K562 (cell line): ENCODE data around the gene UQCRC1. TPM values are rescaled to one million over a fixed set of nuclear protein-coding genes. Genes with fewer than 3 reads are reported as not detected.

Experiments
- ATAC-seq: fragments of 200-7000 bp; cut with Tn5 transposase; 3 replicates; pipeline ENCODE4 v1.9.1; 2020; ENCODE audit warnings: moderate library complexity
- BruUV-seq: library from RNA; stranded (reverse); fragments of 400-500 nt; replicated peaks from 2 replicates; lab custom pipeline; 2021; lab: Mats Ljungman, UMichigan
- CTCF ChIA-PET: fragments of 300-600 bp; formaldehyde crosslinking; extraction: SDS; loops from one replicate; lab custom pipeline; 2021; ENCODE audit warnings: low intra/inter-chr PET ratio; lab: Yijun Ruan, JAX
- POLR2A ChIA-PET: fragments of 300-600, 350-650 bp; sonication (Branson Sonifier 250); formaldehyde crosslinking; extraction: SDS; loops from one replicate; lab custom pipeline; 2021; ENCODE audit warnings: antibody characterized with exemption, inconsistent platforms; lab: Yijun Ruan, JAX
- DNase-seq, 4 experiments: peaks; one replicate each; pipeline versions ENCODE4 v3.0.0 to v3.0.0-alpha.2; 2011 to 2018; ENCODE audit warnings: low spot score in 3 of 4, mixed read lengths in 3 of 4; ENCODE audit errors: extremely low read depth in 1 of 4
- FAIRE-seq: peaks from 2 replicates; lab custom pipeline; 2011; peaks lifted over from hg19 to GRCh38; lab: Jason Lieb, UNC
- H2AFZ ChIP-seq: 2 replicates; pipeline ENCODE4 v1.6.0; 2011; ENCODE audit warnings: low read depth, low read length, control low read depth, inconsistent platforms
- H3K27ac ChIP-seq: fragments of 200-600 bp; 3 replicates; pipeline ENCODE4 v1.8.0; 2011; ENCODE audit warnings: low read depth, mild to moderate bottlenecking, control low read depth, inconsistent platforms, low read length, moderate library complexity, mixed read lengths; ENCODE audit errors: extremely low read depth
- H3K27me3 ChIP-seq, 2 experiments: fragments of 300-600 bp in 1 of 2; 2 replicates in 1 of 2; 3 replicates in 1 of 2; pipeline versions ENCODE4 v1.6.0 to v1.8.0; 2011; ENCODE audit warnings: inconsistent platforms in 2 of 2, low read length in 2 of 2, mild to moderate bottlenecking in 1 of 2, mixed read lengths in 1 of 2, moderate library complexity in 1 of 2; ENCODE audit not compliant: control insufficient read depth in 2 of 2, insufficient read depth in 2 of 2
- H3K36me3 ChIP-seq: fragments of 300-600 bp; 3 replicates; pipeline ENCODE4 v1.8.0; 2011; ENCODE audit warnings: mild to moderate bottlenecking, low read length, inconsistent platforms; ENCODE audit not compliant: control insufficient read depth, insufficient read depth
- H3K4me1 ChIP-seq, 2 experiments: fragments of 200-600 bp in 1 of 2; replicated peaks in 1 of 2; 2 replicates in 1 of 2; 3 replicates in 1 of 2; pipeline versions ENCODE4 v1.5.1 to v1.8.0; 2011; ENCODE audit warnings: inconsistent platforms in 2 of 2, low read length in 2 of 2, mild to moderate bottlenecking in 1 of 2, mixed read lengths in 1 of 2, moderate library complexity in 1 of 2; ENCODE audit not compliant: control insufficient read depth in 2 of 2, insufficient read depth in 2 of 2
- H3K4me2 ChIP-seq: 2 replicates; pipeline ENCODE4 v1.6.1; 2011; ENCODE audit warnings: low read length, control low read depth, inconsistent platforms, mixed read lengths; ENCODE audit not compliant: insufficient read depth
- H3K4me3 ChIP-seq: fragments of 200-600 bp; sonication (generic), shearing (Covaris generic); 2 replicates; pipeline ENCODE4 v1.5.1; 2016; ENCODE audit warnings: control low read depth, inconsistent platforms
- H3K79me2 ChIP-seq: fragments of 200-600 bp; 3 replicates; pipeline ENCODE4 v1.8.0; 2011; ENCODE audit warnings: low read length, inconsistent platforms; ENCODE audit not compliant: control insufficient read depth, insufficient read depth
- H3K9ac ChIP-seq, 2 experiments: 2 replicates each; pipeline versions ENCODE4 v1.6.0 to v1.6.1; 2011; ENCODE audit warnings: low read depth in 2 of 2, low read length in 2 of 2, control low read depth in 1 of 2, inconsistent platforms in 1 of 2, mild to moderate bottlenecking in 1 of 2, mixed read lengths in 1 of 2; ENCODE audit not compliant: insufficient read depth in 1 of 2
- H3K9me1 ChIP-seq: one replicate; pipeline ENCODE4 v1.6.0; 2011; ENCODE audit warnings: inconsistent platforms, mild to moderate bottlenecking, low read length, moderate library complexity; ENCODE audit not compliant: control insufficient read depth, insufficient read depth
- H3K9me3 ChIP-seq: replicated peaks from 2 replicates; pipeline ENCODE4 v1.5.1; 2011; ENCODE audit warnings: low read depth, low read length, inconsistent platforms; ENCODE audit not compliant: control insufficient read depth, insufficient read depth
- H4K20me1 ChIP-seq: replicated peaks from 2 replicates; pipeline ENCODE4 v1.6.1; 2011; ENCODE audit warnings: low read length, inconsistent platforms, mixed read lengths; ENCODE audit not compliant: control insufficient read depth, insufficient read depth
- ELK1 ChIP-seq: sonication (generic); formaldehyde crosslinking; IDR thresholded peaks from 2 replicates; pipeline ENCODE4 v1.8.1; 2022; ENCODE audit warnings: missing genetic modification reagents
- ETV1 ChIP-seq: fragments of 450-650 bp; conservative IDR thresholded peaks from 2 replicates; pipeline ENCODE4 v1.6.1; 2016; ENCODE audit warnings: missing genetic modification characterization, control low read depth, low read depth, missing compliant biosample characterization
- KLF16 ChIP-seq: IDR thresholded peaks from 2 replicates; pipeline ENCODE4 v1.6.1; 2016; ENCODE audit warnings: antibody characterized with exemption
- MEIS2 ChIP-seq: fragments of 450-650 bp; IDR thresholded peaks from 2 replicates; pipeline ENCODE4 v1.6.1; 2014; ENCODE audit warnings: mild to moderate bottlenecking; ENCODE audit not compliant: partially characterized antibody
- NUFIP1 ChIP-seq: fragments of 450-650 bp; IDR thresholded peaks from 2 replicates; pipeline ENCODE4 v1.6.1; 2018; ENCODE audit not compliant: partially characterized antibody
- POLR3A ChIP-seq: IDR thresholded peaks from 2 replicates; pipeline ENCODE4 v1.6.1; 2011; ENCODE audit warnings: borderline replicate concordance, mild to moderate bottlenecking, moderate library complexity; ENCODE audit not compliant: insufficient read length, insufficient read depth; ENCODE audit errors: extremely low read depth
- POLR3G ChIP-seq: IDR thresholded peaks from 2 replicates; pipeline ENCODE4 v1.6.1; 2011; ENCODE audit not compliant: insufficient read length, insufficient replicate concordance; ENCODE audit errors: extremely low read depth
- SMARCE1 ChIP-seq: fragments of 450-650 bp; IDR thresholded peaks from 2 replicates; pipeline ENCODE4 v1.7.1; 2016; ENCODE audit warnings: mild to moderate bottlenecking
- SRSF9 ChIP-seq: fragments of 200-400 bp; formaldehyde crosslinking; IDR thresholded peaks from 2 replicates; pipeline ENCODE4 v1.6.1; 2017; ENCODE audit warnings: low read depth, low read length, borderline replicate concordance
- STAT5A ChIP-seq: IDR thresholded peaks from 2 replicates; pipeline ENCODE4 v1.6.1; 2012; ENCODE audit warnings: low read length, inconsistent platforms, borderline replicate concordance
- TAL1 ChIP-seq: fragments of 450-650 bp; IDR thresholded peaks from 2 replicates; pipeline ENCODE4 v1.6.1; 2016; ENCODE audit warnings: mild to moderate bottlenecking
- TEAD4 ChIP-seq, 2 experiments: sonication (generic) in 1 of 2; formaldehyde crosslinking in 1 of 2; IDR thresholded peaks; 2 replicates each; pipeline versions ENCODE4 v1.6.1 to v1.8.0; 2012 to 2022; ENCODE audit warnings: borderline replicate concordance in 1 of 2, inconsistent platforms in 1 of 2, low read length in 1 of 2, mild to moderate bottlenecking in 1 of 2, missing genetic modification reagents in 1 of 2
- ZNF146 ChIP-seq: IDR thresholded peaks from one replicate; pipeline ENCODE4 v1.6.1; 2018; ENCODE audit warnings: missing compliant biosample characterization; ENCODE audit not compliant: unreplicated experiment
- WGBS: fragments of 100-300 bp; shearing (Covaris generic); methylation state at CpG from one replicate; pipeline ENCODE4 v1.1.6; 2016; ENCODE audit warnings: low coverage, mixed read lengths; ENCODE audit not compliant: insufficient coverage; ENCODE audit errors: missing lambda C conversion rate; 5-methylcytosine and 5-hydroxymethylcytosine counted together
- in situ Hi-C: fragments of 300-500 bp; cut with MboI; formaldehyde crosslinking; loops from 4 replicates; pipeline ENCODE4 v1.15.0; 2018; ENCODE audit warnings: inconsistent platforms, mixed read lengths
- intact Hi-C: fragments of 100-400 bp; cut with micrococcal nuclease; formaldehyde crosslinking; loops from 2 replicates; pipeline ENCODE4 v1.14.2; 2022
- polyA plus RNA-seq, 8 experiments: library from polyadenylated mRNA; depleted of rRNA in 4 of 8; stranded (reverse) in 5 of 8; unstranded in 3 of 8; fragments of >200 nt; fragmentation: Nextera tagmentation in 2 of 8; fragmentation: Illumina TruSeq in 1 of 8; extraction: Ambion mirVana in 2 of 8; extraction: Trizol in 1 of 8; gene quantifications; 2 replicates each; pipeline versions ENCODE4 v1.2.1 to v1.2.3, GENCODE V29; 2011 to 2014; ENCODE audit warnings: inconsistent platforms in 1 of 8, missing spikeins in 1 of 8
- total RNA-seq, 7 experiments: library from RNA; depleted of rRNA in 6 of 7; stranded (reverse); fragments of >200 nt in 6 of 7; fragmentation: Illumina TruSeq in 2 of 7; extraction: Trizol in 2 of 7; gene quantifications; 2 replicates each; pipeline versions ENCODE4 v1.2.1 to v1.2.3, GENCODE V29; 2011 to 2021; ENCODE audit warnings: low replicate concordance in 1 of 7
- TF ChIP-seq, protein P1 (sequence below), 2 experiments: fragments of 450-650 bp; IDR thresholded peaks; 2 replicates each; pipeline ENCODE4 v1.6.1; 2016
- TF ChIP-seq, protein P2 (sequence below): fragments of 450-650 bp; IDR thresholded peaks from 2 replicates; pipeline ENCODE4 v1.6.1; 2017; ENCODE audit warnings: mild to moderate bottlenecking, moderate library complexity

The UQCRC1 gene
- total and polyA plus RNA-seq, 9 of the 15 experiments (the other 6 are each of a cell fraction or from before 2014, with no cell fraction given): 125 to 424 (median 268) TPM

GRCh38 chr3:48652923-48653715 is 43.7 kb upstream of the UQCRC1 start:
- Histone ChIP-seq H3K27me3 (no peaks in the 10 kb centered on the region), H3K4me1 (peaks cover 0 to 17% of the 10 kb centered on the region in 2 experiments; a peak in 2 of 5 replicates), H3K4me2 (no peak overlapping the region), H3K9me1 (no peaks in the 10 kb centered on the region), H3K9me3 (no peaks in the 10 kb centered on the region), H2AFZ (no peak overlapping the region), H3K27ac (no peak overlapping the region), H3K4me3 (no peak overlapping the region), H3K36me3 (no peaks in the 10 kb centered on the region), H3K9ac (no peak overlapping the region), H3K79me2 (no peaks in the 10 kb centered on the region), H4K20me1 (no peaks in the 10 kb centered on the region)
- intact Hi-C loops: no loop called here
- ATAC-seq (no peak), DNase-seq (no peak), FAIRE-seq (no peak)
- WGBS: 37% methylated on average over 9 of the region's 15 CpGs
- BruUV-seq: no TSS peak
- TF ChIP-seq TEAD4 (IDR thresholded peaks at IDR 0.05; ENCODE audit: low read length) (no peak), TEAD4 (CRISPR knock-in tag; IDR thresholded peaks at IDR 0.05; ENCODE audit: borderline replicate concordance) (no peak), NUFIP1 (no peak), POLR3A (no peak), ZNF146 (CRISPR knock-in tag) (no peak), ELK1 (CRISPR knock-in tag) (no peak), SRSF9 (no peak), SMARCE1 (no peak), KLF16 (no peak), TAL1 (no peak), POLR3G (no peak), STAT5A (no peak), ETV1 (tag) (no peak), MEIS2 (no peak)
- TF ChIP-seq, protein P1, sequence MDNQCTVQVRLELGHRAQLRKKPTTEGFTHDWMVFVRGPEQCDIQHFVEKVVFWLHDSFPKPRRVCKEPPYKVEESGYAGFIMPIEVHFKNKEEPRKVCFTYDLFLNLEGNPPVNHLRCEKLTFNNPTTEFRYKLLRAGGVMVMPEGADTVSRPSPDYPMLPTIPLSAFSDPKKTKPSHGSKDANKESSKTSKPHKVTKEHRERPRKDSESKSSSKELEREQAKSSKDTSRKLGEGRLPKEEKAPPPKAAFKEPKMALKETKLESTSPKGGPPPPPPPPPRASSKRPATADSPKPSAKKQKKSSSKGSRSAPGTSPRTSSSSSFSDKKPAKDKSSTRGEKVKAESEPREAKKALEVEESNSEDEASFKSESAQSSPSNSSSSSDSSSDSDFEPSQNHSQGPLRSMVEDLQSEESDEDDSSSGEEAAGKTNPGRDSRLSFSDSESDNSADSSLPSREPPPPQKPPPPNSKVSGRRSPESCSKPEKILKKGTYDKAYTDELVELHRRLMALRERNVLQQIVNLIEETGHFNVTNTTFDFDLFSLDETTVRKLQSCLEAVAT (IDR thresholded peaks at IDR 0.05): no peak
- TF ChIP-seq, protein P2, sequence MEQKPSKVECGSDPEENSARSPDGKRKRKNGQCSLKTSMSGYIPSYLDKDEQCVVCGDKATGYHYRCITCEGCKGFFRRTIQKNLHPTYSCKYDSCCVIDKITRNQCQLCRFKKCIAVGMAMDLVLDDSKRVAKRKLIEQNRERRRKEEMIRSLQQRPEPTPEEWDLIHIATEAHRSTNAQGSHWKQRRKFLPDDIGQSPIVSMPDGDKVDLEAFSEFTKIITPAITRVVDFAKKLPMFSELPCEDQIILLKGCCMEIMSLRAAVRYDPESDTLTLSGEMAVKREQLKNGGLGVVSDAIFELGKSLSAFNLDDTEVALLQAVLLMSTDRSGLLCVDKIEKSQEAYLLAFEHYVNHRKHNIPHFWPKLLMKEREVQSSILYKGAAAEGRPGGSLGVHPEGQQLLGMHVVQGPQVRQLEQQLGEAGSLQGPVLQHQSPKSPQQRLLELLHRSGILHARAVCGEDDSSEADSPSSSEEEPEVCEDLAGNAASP: no peak
- ChIA-PET CTCF (no interaction called here), POLR2A (interaction anchor here (0.8 to 1.3 kb wide), 3 partner anchors 9 to 18 kb away, joined by 3 to 6 read pairs (median 5); partner anchors contain the start of gene SLC26A6)
- in situ Hi-C loops: no loop called here
